T-helper 1 cell treated with Interleukin-12 subunit alpha and Interleukin-12 subunit beta and Interleukin-4 antibody, amounts not matched to agents 30 μg/mL and 1 μg/mL, for 36 hours (primary cell): Measurements from ENCODE around the gene ADAP1.
A peak's percentile ranks its signal among the peaks of the same experiment; 100 is the strongest.
"Not testable (repeated sequence)": the region's sequence is repeated elsewhere in the genome, so short reads cannot be mapped to it uniquely, and the experiment has no call there.

Source experiments
- H3K27ac Mint-ChIP-seq: one replicate; pipeline ENCODE4 v1.8.0; 2021; ENCODE audit warnings: mild to moderate bottlenecking, mixed read lengths
- H3K27me3 Mint-ChIP-seq: one replicate; pipeline ENCODE4 v1.8.0; 2021; ENCODE audit warnings: low read depth, mixed read lengths
- H3K36me3 Mint-ChIP-seq: one replicate; pipeline ENCODE4 v1.8.0; 2021; ENCODE audit warnings: low read depth, mixed read lengths
- H3K4me1 Mint-ChIP-seq: one replicate; pipeline ENCODE4 v1.8.0; 2021; ENCODE audit warnings: low read depth, mixed read lengths
- H3K4me3 Mint-ChIP-seq: one replicate; pipeline ENCODE4 v1.8.0; 2021; ENCODE audit warnings: mild to moderate bottlenecking, moderate library complexity, mixed read lengths
- H3K9me3 Mint-ChIP-seq: one replicate; pipeline ENCODE4 v1.8.0; 2021; ENCODE audit warnings: mixed read lengths

Gene ADAP1

GRCh38 chr7:935164-935873 is 19.2 kb downstream of the ADAP1 start:
- H3K9me3 Mint-ChIP-seq: peaks cover 7% of the 10 kb centered on the region
- H3K27ac Mint-ChIP-seq: no peak overlapping the region
- H3K4me1 Mint-ChIP-seq: peaks cover 6% of the 10 kb centered on the region
- H3K27me3 Mint-ChIP-seq: no peaks in the 10 kb centered on the region
- H3K36me3 Mint-ChIP-seq: peaks cover 4% of the 10 kb centered on the region
- no peak overlapping the region for H3K4me3 Mint-ChIP-seq

- Mint-ChIP-seq H3K27ac (no peak overlapping the region), H3K4me1 (peaks cover 8% of the 10 kb centered on the region), H3K36me3 (peaks cover 3% of the 10 kb centered on the region), H3K4me3 (no peak overlapping the region), H3K27me3 (no peaks in the 10 kb centered on the region), H3K9me3 (no peaks in the 10 kb centered on the region)
Observed at GRCh38 chr7:934469-935163, 19.9 kb downstream of the ADAP1 start.

GRCh38 chr7:932651-932975 is 21.9 kb downstream of the ADAP1 start:
- Mint-ChIP-seq H3K27me3 (no peaks in the 10 kb centered on the region), H3K36me3 (peaks cover 3% of the 10 kb centered on the region), H3K4me1 (peaks cover 12% of the 10 kb centered on the region), H3K9me3 (no peaks in the 10 kb centered on the region), H3K27ac (no peak overlapping the region), H3K4me3 (no peak overlapping the region)

GRCh38 chr7:931871-932650 is 22.4 kb downstream of the ADAP1 start:
- peaks cover 12% of the 10 kb centered on the region for H3K4me1 Mint-ChIP-seq
- H3K36me3 Mint-ChIP-seq: peaks cover 3% of the 10 kb centered on the region
- H3K27me3 Mint-ChIP-seq: no peaks in the 10 kb centered on the region
- H3K4me3 Mint-ChIP-seq: no peak overlapping the region
- no peak overlapping the region for H3K27ac Mint-ChIP-seq
- no peaks in the 10 kb centered on the region for H3K9me3 Mint-ChIP-seq

- Mint-ChIP-seq H3K36me3 (no peaks in the 10 kb centered on the region), H3K27ac (no peak overlapping the region), H3K9me3 (no peaks in the 10 kb centered on the region), H3K4me3 (no peak overlapping the region), H3K27me3 (no peaks in the 10 kb centered on the region), H3K4me1 (peaks cover 7% of the 10 kb centered on the region)
Observed at GRCh38 chr7:930975-931758, 23.3 kb downstream of the ADAP1 start.

GRCh38 chr7:929311-929711 is 25.2 kb downstream of the ADAP1 start:
- no peak overlapping the region for H3K27ac Mint-ChIP-seq
- H3K27me3 Mint-ChIP-seq: no peaks in the 10 kb centered on the region
- H3K9me3 Mint-ChIP-seq: no peaks in the 10 kb centered on the region
- H3K4me1 Mint-ChIP-seq: peaks cover 9% of the 10 kb centered on the region
- H3K36me3 Mint-ChIP-seq: no peaks in the 10 kb centered on the region
- H3K4me3 Mint-ChIP-seq: no peak overlapping the region

- no peak overlapping the region for H3K27ac Mint-ChIP-seq
- H3K4me1 Mint-ChIP-seq: peaks cover 17% of the 10 kb centered on the region
Observed at GRCh38 chr7:927031-927671, 27.3 kb downstream of the ADAP1 start.

GRCh38 chr7:926061-927030 is 28.1 kb downstream of the ADAP1 start:
- Mint-ChIP-seq H3K9me3 (no peaks in the 10 kb centered on the region), H3K4me3 (no peak overlapping the region), H3K27me3 (no peaks in the 10 kb centered on the region), H3K27ac (no peak overlapping the region), H3K4me1 (peaks cover 19% of the 10 kb centered on the region), H3K36me3 (no peaks in the 10 kb centered on the region)

More at GRCh38 chr7:927031-927671, 27.3 kb downstream of the ADAP1 start:
- Mint-ChIP-seq H3K27me3 (no peaks in the 10 kb centered on the region), H3K4me3 (no peak overlapping the region), H3K36me3 (no peaks in the 10 kb centered on the region), H3K9me3 (no peaks in the 10 kb centered on the region)

- Mint-ChIP-seq H3K27me3 (no peaks in the 10 kb centered on the region), H3K27ac (no peak overlapping the region), H3K36me3 (no peaks in the 10 kb centered on the region), H3K4me1 (peaks cover 22% of the 10 kb centered on the region), H3K4me3 (no peak overlapping the region), H3K9me3 (no peaks in the 10 kb centered on the region)
Observed at GRCh38 chr7:925601-926000, 28.9 kb downstream of the ADAP1 start.

GRCh38 chr7:924541-925231 is 29.8 kb downstream of the ADAP1 start:
- Mint-ChIP-seq H3K4me1 (peaks cover 20% of the 10 kb centered on the region), H3K4me3 (peak overlapping the region; percentile 69), H3K27ac (peak overlapping the region; percentile 73), H3K36me3 (no peaks in the 10 kb centered on the region), H3K9me3 (no peaks in the 10 kb centered on the region), H3K27me3 (no peaks in the 10 kb centered on the region)

GRCh38 chr7:924042-924441 is 30.4 kb downstream of the ADAP1 start:
- H3K9me3 Mint-ChIP-seq, H3K27me3 Mint-ChIP-seq, H3K4me3 Mint-ChIP-seq, H3K36me3 Mint-ChIP-seq, H3K27ac Mint-ChIP-seq: not testable (repeated sequence)
- H3K4me1 Mint-ChIP-seq: peaks cover 18% of the 10 kb centered on the region

GRCh38 chr7:923108-924041 is 31.1 kb downstream of the ADAP1 start:
- H3K9me3 Mint-ChIP-seq: no peaks in the 10 kb centered on the region
- no peaks in the 10 kb centered on the region for H3K27me3 Mint-ChIP-seq
- peaks cover 18% of the 10 kb centered on the region for H3K4me1 Mint-ChIP-seq
- H3K4me3 Mint-ChIP-seq: peak overlapping the region; percentile 77
- peak overlapping the region; percentile 87 for H3K27ac Mint-ChIP-seq
- peaks cover 2% of the 10 kb centered on the region for H3K36me3 Mint-ChIP-seq
